ENCODE measurements around the gene DCC.

Gene DCC

GRCh38 chr18:52426041-52426440, 86.0 kb downstream of the DCC start:
- in situ Hi-C loops (cut with MboI; ENCODE audit: low sequenced_read_pairs): no loop called here

GRCh38 chr18:52426462-52426861, 86.5 kb downstream of the DCC start:
- in situ Hi-C loops (cut with MboI; ENCODE audit: low sequenced_read_pairs): no loop called here

- in situ Hi-C loops (cut with MboI; ENCODE audit: low sequenced_read_pairs): no loop called here
Measured at GRCh38 chr18:52427521-52428175, 87.7 kb downstream of the DCC start.

- in situ Hi-C loops (cut with MboI; ENCODE audit: low sequenced_read_pairs): no loop called here
Measured at GRCh38 chr18:52431683-52432082, 91.7 kb downstream of the DCC start.

- in situ Hi-C loops (cut with MboI; ENCODE audit: low sequenced_read_pairs): no loop called here
Measured at GRCh38 chr18:52433797-52434196, 93.8 kb downstream of the DCC start.

GRCh38 chr18:52435301-52435700, 95.3 kb downstream of the DCC start:
- in situ Hi-C loops (cut with MboI; ENCODE audit: low sequenced_read_pairs): no loop called here

- in situ Hi-C loops (cut with MboI; ENCODE audit: low sequenced_read_pairs): no loop called here
Measured at GRCh38 chr18:52437161-52437560, 97.2 kb downstream of the DCC start.

- in situ Hi-C loops (cut with MboI; ENCODE audit: low sequenced_read_pairs): no loop called here
Measured at GRCh38 chr18:52439457-52439856, 99.5 kb downstream of the DCC start.

- in situ Hi-C loops (cut with MboI; ENCODE audit: low sequenced_read_pairs): no loop called here
Measured at GRCh38 chr18:52441794-52442193, 101.8 kb downstream of the DCC start.

GRCh38 chr18:52442686-52443085, 102.7 kb downstream of the DCC start:
- in situ Hi-C loops (cut with MboI; ENCODE audit: low sequenced_read_pairs): no loop called here

- in situ Hi-C loops (cut with MboI; ENCODE audit: low sequenced_read_pairs): no loop called here
Measured at GRCh38 chr18:52451256-52451655, 111.3 kb downstream of the DCC start.

GRCh38 chr18:52451851-52452250, 111.9 kb downstream of the DCC start:
- in situ Hi-C loops (cut with MboI; ENCODE audit: low sequenced_read_pairs): no loop called here

- in situ Hi-C loops (cut with MboI; ENCODE audit: low sequenced_read_pairs): no loop called here
Measured at GRCh38 chr18:52452427-52452826, 112.4 kb downstream of the DCC start.

GRCh38 chr18:52459890-52460289, 119.9 kb downstream of the DCC start:
- in situ Hi-C loops (cut with MboI; ENCODE audit: low sequenced_read_pairs): no loop called here

- in situ Hi-C loops (cut with MboI; ENCODE audit: low sequenced_read_pairs): no loop called here
Measured at GRCh38 chr18:52462853-52463252, 122.9 kb downstream of the DCC start.

GRCh38 chr18:52465391-52465790, 125.4 kb downstream of the DCC start:
- in situ Hi-C loops (cut with MboI; ENCODE audit: low sequenced_read_pairs): no loop called here

- in situ Hi-C loops (cut with MboI; ENCODE audit: low sequenced_read_pairs): no loop called here
Measured at GRCh38 chr18:52468496-52468895, 128.5 kb downstream of the DCC start.

- in situ Hi-C loops (cut with MboI; ENCODE audit: low sequenced_read_pairs): no loop called here
Measured at GRCh38 chr18:52475325-52475724, 135.3 kb downstream of the DCC start.

- in situ Hi-C loops (cut with MboI; ENCODE audit: low sequenced_read_pairs): no loop called here
Measured at GRCh38 chr18:52481116-52481515, 141.1 kb downstream of the DCC start.

GRCh38 chr18:52484977-52485376, 145.0 kb downstream of the DCC start:
- in situ Hi-C loops (cut with MboI; ENCODE audit: low sequenced_read_pairs): no loop called here

GRCh38 chr18:52486052-52486451, 146.1 kb downstream of the DCC start:
- in situ Hi-C loops (cut with MboI; ENCODE audit: low sequenced_read_pairs): no loop called here

GRCh38 chr18:52489396-52490306, 149.7 kb downstream of the DCC start:
- in situ Hi-C loops (cut with MboI; ENCODE audit: low sequenced_read_pairs): no loop called here
